ENCODE data around the gene SLC25A18. TPM values are rescaled to one million over a fixed set of nuclear protein-coding genes. Genes with fewer than 3 reads are reported as not detected.
"Not testable (repeated sequence)": the region's sequence is repeated elsewhere in the genome, so short reads cannot be mapped to it uniquely, and the experiment has no call there.

Gene SLC25A18
- total and polyA plus RNA-seq, 2 of the 4 experiments (the other 2 are of a cell fraction): 0.05 TPM; not detected in 1

- POLR2A ChIA-PET (ENCODE audit: unreplicated experiment); BruUV-seq (replicated peaks); H2AK9ac ChIP-seq (replicated peaks; ENCODE audit: low read depth, low read length, poor library complexity); H3K27ac ChIP-seq (ENCODE audit: insufficient read depth, low read length); H3K14ac ChIP-seq (replicated peaks; ENCODE audit: low read depth, low read length); H2BK120ac ChIP-seq (ENCODE audit: low read depth, low read length); H3K4ac ChIP-seq (ENCODE audit: low read depth, low read length); H4K20me1 ChIP-seq (ENCODE audit: insufficient read depth, low read length); H3K9me3 ChIP-seq (ENCODE audit: control insufficient read depth, insufficient read depth, low read length); H2BK15ac ChIP-seq (ENCODE audit: low read depth, low read length); H3K4me2 ChIP-seq (ENCODE audit: low read depth, low read length); H4K8ac ChIP-seq (ENCODE audit: low read depth in 2 of 2, low read length in 2 of 2); H2AK5ac ChIP-seq (ENCODE audit: low read depth, low read length); H3K36me3 ChIP-seq (ENCODE audit: control insufficient read depth, insufficient read depth, low read length); H3K9me1 ChIP-seq (ENCODE audit: insufficient read depth, low read length); H3K79me1 ChIP-seq (ENCODE audit: low read depth in 1 of 2, low read length in 2 of 2); H2BK5ac ChIP-seq (ENCODE audit: low read depth, low read length, poor library complexity, severe bottlenecking); H3K27me3 ChIP-seq (ENCODE audit: control insufficient read depth, insufficient read depth, low read length); H3K56ac ChIP-seq (ENCODE audit: extremely low read depth, insufficient read depth, low read length); H2BK20ac ChIP-seq (ENCODE audit: low read depth, low read length); H3K18ac ChIP-seq (ENCODE audit: low read depth, low read length); H3K4me3 ChIP-seq (ENCODE audit: insufficient read depth, low read depth, low read length); ATAC-seq (ENCODE audit: low read depth); H3K23ac ChIP-seq (ENCODE audit: low read depth, low read length); H4K5ac ChIP-seq (ENCODE audit: low read depth, low read length); dilution Hi-C loops (cut with HindIII; ENCODE audit: low sequenced_read_pairs, unreplicated experiment); DNase-seq; H4K91ac ChIP-seq (ENCODE audit: insufficient read depth, low read depth, low read length); H3K9ac ChIP-seq (ENCODE audit: low read depth, low read length); H2AFZ ChIP-seq (replicated peaks; ENCODE audit: low read length, poor library complexity); H3K4me1 ChIP-seq (ENCODE audit: control insufficient read depth, insufficient read depth, low read length): not testable (repeated sequence)
- CTCF ChIA-PET: interaction anchor here (0.8 kb wide), 1 partner anchor 508 kb away, joined by 3 read pairs; no protein-coding TSS in a partner anchor
- intact Hi-C loops (cut with micrococcal nuclease) (loop anchor here (10.0 kb wide), 1 partner anchor 61 kb away; no protein-coding TSS in a partner anchor), in situ Hi-C loops (cut with MboI; ENCODE audit: low sequenced_read_pairs) (loop anchor here (10.0 to 25.0 kb wide), 2 partner anchors 159 to 496 kb away; no protein-coding TSS in a partner anchor)
- WGBS, 2 experiments (ENCODE audit: extremely low coverage in 2 of 2, insufficient read length in 1 of 2): 76% methylated on average over 6 of the region's 19 CpGs; no CpG with 5 or more reads in 1 of the 2 experiments
These were observed 2.9 kb downstream of the SLC25A18 start for GRCh38 chr22:17566016-17566687.

Measured in IMR-90 (cell line).